COR-L47 (cell line): ENCODE measurements around the gene ARFGAP3.
"Not testable (repeated sequence)": the region's sequence is repeated elsewhere in the genome, so short reads cannot be mapped to it uniquely, and the experiment has no call there.

Source experiments
- DNase-seq: peaks from one replicate; lab custom pipeline; 2025; lab: John Stamatoyannopoulos, UW

Gene ARFGAP3

DNA sequence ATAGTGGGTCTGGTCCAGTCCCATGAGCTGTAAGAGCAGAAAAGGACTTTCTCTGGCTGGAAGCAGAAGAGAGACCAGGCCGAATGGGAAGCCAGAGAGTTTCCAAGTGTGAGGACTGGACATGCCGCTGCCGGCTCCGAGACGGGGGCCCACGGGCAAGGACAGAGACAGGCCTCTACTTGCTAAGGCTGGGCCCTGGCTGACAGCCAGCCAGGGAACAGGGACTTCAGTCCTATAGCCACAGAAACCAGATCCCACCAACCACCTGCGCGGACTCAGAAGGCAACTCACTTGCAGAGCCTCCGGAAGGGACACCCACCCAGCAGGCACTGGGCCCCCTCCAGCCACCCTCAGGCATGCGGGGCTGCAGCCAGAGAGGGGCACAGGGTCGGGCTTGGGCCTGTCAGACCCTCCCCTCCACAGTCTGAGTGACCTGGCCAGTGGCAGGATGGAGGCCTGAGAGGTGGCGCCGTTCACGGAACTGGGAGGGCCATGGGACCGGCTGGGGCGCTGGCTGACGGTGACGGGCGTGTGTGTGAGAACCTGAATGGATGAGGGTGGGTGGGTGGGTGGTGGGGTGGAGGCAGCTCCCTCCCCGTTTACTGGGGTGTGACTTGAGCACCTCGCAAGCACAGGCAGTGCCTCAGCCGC is 88.6 kb downstream of the ARFGAP3 start:
- no peak for DNase-seq

DNA sequence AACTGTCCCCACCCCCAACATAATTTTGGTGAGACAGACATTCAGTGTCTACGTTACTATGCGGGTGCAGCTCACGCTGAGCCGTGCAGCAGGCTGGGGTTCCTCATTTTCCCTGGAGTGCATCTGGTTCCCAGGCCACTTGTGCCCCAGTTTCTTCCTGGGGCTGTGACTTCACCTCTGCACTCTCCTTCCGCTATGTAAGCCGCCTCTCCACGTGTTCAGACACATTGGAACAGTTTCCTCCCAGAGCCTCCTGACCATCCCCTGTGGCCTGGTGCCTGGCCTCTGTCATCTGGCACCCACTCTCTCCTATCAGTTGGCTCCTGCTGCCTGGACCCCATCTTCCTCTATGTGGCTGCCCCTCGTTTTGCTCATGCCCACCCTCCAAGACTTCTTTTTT is 90.2 kb downstream of the ARFGAP3 start:
- no peak for DNase-seq

DNA sequence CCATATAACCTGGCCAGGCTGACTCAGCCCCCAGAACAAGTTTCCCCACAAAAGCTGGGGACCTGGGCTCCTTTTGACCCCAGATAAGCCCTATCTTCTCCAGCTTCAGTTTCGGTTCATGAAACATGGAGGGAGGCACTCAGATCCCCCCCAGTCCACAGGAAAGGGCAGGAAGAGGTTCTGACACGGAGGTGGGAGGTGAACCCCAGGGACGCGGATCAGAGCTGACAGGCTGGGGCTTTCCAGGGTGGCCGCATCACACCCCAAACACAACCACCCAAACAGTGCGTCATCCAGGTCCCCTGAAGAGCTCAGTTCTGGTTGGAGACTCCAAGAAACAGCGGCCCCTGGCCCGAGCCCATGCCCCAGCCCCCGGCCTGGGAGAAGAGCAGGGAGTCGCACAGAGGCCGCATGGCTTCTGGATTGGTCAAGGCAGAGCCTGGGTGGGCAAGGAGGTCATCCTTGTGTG is 92.1 kb downstream of the ARFGAP3 start:
- DNase-seq: no peak

DNA sequence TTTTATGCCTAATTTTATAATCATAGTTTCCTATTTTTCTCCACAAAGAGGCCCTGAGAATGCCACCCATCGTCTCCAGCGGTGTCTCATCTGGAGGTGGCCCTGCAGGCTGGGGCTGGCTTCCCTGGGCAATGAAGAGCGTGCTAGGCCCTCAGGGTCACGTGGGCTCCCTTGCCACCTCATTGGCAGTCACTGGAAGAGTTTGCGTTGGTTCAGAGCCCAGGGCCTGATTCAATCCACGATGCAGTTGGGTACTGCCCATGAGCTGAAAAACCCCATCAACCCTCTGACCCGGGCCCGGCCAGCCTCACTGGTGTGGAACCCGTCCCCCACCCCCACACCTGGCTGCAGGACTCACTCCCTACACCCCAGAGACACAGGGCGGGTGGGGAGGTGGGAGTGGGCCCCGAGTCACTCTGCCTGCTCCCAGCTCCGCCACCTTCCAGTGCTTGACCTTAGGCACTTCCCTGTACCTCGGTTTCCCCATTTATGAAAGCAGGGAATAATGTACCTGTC is 93.0 kb downstream of the ARFGAP3 start:
- no peak for DNase-seq

DNA sequence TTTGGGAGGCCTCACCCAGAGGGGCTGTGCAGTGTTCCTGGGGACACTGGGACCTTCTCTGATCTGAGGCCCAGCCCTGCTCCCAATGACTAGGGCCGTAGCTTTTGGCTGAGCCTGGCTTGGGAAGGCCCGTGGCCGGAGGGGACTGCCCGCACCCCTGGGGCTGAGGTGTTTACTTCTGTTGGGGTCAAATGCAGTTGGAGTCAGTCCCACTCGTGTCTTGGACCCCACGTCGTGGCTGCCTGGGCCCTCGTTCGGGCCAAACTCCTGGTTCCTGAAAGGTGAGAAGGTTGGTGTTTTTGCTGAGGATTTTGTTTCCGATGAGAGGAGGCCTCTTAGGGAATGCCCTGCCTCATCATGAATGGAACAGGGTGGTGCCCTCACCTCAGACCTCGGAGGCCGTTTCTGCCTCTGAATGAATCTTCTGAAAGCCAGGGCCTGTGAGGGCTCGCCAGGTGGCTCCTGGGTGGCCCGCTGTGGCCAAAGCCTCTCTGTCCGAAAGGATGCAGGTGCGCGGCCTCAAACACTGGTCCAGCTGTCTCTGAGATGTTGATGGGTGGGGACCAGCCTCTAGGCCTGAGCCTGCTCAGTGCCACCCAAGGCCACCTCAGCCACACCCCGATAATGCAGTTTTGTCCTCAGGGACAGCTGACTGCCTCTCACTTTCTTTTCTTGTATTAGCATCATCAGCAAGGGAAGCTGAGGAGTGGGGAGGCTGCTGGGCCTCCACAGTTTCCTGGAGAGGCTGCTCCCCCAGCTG is 96.1 kb downstream of the ARFGAP3 start:
- no peak for DNase-seq

DNA sequence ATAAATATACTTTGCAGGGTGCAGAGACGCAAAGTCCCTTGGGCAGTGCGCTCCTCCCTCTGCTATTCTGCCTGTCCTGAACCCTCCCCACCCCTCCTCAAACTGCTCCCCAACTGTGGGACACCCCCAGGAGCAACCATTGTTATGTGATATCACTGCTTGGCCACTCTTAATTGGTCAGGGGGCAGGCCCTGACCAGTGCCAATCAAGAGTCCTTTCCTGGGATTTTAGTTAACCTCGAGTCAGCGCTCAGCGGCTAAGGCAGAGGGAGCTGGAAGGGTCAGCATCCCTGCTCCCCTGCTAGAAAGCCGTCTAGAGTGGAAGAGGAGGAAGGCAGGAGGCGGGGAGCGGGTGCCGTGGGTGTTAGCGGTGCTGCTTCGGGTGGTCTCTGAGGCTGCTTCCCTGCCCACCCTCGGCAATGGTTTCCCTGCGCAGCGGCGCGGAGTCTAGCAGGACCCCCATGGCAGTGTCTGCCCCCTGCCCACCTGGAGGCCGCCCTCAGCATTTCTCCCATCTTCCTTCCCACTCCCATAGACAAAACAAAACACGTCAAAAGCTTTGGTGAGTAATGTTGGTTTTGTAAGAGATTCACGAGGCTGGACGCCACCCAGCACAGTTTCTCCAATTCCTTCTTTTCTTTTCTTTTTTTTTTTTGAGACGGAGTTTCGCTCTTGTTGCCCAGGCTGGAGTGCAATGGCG is 98.0 kb downstream of the ARFGAP3 start:
- no peak for DNase-seq

DNA sequence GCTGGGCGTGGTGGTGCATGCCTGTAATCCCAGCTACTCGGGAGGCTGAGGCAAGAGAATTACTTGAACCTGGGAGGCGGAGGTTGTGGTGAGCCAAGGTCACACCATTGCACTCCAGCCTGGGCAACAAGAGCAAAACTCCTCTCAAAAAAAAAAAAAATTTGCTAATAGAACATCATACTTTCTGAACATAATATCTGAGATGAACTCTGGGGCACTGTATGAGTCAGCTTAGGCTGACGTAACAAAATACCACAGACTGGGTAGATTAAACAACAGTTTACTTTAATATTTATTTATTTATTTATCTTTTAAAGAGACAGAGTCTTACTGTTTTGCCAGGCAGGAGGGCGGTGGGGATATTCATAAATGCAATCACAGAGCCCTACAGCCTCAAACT is 101.5 kb downstream of the ARFGAP3 start:
- DNase-seq: not testable (repeated sequence)

DNA sequence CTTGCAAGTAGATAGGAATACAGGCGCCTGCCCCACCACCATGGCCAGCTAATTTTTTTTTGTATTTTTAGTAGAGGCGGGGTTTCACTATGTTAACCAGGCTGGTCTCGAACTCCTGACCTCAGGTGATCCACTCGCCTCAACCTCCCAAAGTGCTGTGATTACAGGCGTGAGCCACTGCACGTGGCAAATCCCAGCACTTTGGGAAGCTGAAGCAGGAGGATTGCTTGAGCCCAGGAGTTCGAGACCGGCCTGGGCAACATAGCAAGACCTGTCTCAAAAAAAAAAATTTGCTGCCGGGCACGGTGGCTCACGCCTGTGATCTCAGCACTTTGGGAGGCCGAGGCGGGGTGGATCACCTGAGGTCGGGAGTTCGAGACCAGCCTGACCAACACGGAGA is 102.0 kb downstream of the ARFGAP3 start:
- not testable (repeated sequence) for DNase-seq

DNA sequence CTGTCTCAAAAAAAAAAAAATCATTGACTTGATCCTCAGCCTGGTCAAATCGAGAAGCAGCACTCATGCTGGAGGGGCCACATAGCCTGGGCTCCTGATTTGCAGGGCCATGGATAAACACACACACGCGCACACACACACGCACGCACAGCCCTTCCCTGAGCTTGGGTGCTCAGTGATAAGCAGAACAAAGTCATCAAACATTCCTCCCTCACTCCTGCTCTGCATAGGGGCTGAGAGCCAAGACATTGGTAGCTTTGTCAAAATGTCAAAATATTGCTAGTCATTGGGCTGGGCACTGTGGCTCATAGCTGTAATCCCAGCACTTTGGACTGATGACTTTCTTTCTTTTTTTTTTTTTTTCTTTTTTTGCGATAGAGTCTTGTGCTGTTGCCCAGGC is 102.4 kb downstream of the ARFGAP3 start:
- no peak for DNase-seq

DNA sequence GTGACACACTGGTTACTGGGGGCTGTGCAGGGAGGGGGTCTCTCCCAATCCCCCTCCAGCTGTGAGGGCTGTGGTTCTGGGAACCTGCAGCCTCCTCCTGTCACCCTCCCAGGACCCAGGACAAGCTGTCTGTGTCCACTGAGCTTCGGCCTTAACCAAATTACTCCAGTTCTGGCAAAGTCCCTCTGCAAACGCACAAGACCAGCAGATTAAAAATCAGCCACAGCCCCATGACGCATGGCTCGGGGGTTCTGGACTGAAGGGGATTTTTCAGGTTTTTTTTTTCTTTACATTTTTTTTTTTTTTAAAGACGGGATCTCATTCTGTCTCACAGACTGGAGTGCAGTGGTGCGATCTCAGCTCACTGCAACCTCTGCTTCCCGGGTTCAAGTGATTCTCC is 104.2 kb downstream of the ARFGAP3 start:
- no peak for DNase-seq

DNA sequence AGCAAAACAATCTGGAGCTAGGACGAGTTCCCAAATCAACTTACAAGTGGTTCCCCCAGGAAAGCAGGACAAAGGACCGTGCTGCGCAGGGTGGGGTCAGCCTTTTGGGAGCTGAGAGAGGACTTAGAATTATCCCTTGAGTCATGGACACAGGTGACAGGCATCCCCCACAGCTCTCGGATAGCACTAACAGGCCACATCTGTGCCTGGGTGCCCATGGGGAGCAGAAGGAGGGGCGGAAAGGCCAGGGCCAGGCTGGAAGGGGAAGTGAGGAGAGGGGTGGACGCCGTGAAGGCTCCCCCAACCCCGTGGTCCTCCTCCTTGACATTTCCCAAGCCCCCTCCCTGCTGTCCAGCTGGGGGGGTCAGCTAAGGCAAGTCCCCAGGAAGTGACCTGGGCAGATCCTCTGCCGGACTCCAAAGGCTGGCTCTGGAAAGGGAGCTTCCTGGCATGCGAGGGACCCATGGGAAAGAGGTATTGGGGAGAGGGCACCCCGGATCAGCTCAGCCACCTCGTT is 104.8 kb downstream of the ARFGAP3 start:
- DNase-seq: no peak

DNA sequence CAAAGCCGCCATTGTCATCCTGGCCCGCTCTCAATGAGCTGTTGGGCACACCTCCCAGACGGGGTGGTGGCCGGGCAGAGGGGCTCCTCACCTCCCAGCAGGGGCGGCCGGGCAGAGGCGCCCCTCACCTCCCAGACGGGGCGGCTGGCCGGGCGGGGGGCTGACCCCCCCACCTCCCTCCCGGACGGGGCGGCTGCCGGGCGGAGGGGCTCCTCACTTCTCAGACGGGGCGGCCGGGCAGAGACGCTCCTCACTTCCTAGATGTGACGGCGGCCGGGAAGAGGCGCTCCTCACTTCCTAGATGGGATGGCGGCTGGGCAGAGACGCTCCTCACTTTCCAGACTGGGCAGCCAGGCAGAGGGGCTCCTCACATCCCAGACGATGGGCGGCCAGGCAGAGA is 106.7 kb downstream of the ARFGAP3 start:
- not testable (repeated sequence) for DNase-seq

DNA sequence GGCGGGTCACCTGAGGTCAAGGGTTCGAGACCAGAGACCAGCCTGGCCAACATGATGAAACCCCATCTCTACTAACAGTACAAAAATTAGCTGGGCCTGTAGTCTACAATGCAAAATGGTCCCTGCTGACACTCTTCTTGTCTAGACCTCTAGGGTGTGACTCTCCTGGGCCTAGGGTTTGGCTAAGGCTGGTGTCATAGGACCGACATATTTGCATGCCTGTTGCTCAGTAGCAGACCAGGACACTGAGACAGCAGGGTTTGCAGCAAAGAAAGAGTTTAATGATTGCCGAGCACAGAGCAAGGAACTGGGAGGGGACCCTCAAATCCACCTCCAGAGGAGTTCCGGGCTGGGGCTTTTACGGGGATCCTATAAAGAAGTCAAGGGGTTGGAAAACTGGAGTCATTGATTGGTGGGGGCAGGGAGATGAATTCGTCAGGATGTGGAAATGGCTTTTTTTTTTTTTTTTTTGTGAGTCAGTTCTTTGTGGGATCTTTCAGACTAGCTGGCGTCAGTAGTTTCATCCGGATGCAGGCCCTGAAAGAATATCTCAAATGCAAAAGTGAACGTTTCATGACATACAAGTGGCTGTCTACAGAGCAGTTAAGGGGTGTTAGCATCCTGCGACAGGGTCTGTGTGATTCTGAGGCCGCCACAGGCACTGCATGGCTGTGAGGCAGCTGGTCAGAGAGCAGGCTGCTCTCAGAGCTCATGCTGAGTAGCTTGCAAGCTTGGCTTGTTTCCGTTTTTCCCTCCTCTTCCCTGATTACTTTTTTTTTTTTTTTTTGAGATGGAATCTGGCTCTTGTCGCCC is 109.2 kb downstream of the ARFGAP3 start:
- DNase-seq: no peak
